ENCODE data around the gene PYCR2.

Gene PYCR2

DNA sequence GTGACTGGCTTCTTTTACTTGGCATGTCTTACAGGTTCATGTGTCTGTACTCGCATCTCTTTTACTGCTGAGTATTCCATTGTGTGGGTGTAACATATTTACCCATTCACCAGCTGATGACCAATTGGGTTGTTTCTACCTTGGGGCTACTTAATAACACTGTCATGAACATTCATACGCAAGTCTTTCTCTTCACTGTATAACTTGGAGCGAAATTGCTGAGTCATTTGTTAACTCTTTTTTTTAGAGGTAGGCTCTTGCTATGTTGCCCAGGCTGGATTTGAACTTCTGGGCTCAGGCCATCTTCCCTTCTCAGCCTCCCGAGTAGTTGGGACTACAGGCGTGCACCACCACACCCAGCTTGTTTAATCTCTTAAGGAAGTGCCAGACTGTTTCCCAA is 6.5 kb downstream of the PYCR2 start:
- no peak for DNase-seq

DNA sequence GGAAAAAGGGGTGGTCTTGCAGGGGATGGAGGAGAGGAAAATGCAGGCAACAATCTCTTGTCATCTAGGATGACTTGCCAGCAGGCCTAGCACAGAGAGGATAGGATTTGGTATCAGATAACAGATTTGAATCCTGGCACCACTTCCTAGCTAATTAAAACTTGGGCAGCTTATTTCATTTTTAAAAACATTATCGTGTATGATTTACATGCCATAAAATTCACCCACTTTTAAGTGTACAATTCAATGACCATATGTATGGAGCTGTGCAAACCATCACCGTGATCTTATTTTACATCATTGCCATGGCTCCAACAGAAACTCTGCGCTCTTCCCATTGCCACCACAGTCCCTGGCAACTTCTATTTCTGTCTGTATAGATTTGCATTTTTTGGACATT is 6.9 kb downstream of the PYCR2 start:
- no peak for DNase-seq

DNA sequence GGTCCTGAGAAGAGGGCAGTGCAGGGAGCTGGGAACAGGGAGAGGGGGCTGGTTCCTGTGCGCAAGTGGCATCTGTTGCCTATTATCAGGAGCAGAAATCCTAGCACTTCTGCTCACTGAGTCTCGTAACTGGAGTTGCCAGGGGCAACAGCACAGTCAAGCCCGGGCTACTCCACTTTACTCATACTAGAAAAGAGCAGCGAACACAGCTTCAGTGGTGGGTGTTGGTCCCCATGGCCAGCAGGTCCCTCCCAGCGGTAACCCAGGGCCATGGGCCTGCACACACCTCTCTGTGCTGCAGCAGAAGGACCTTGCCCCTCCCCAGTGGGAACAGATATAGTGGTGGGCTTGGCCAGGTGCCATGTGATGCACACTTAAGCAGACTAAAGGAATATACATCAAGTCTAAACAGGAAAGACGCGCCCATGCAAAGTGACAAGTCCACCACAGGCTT is 8.5 kb downstream of the PYCR2 start:
- DNase-seq: no peak

GRCh38 chr1:225914947-225915346 is 9.1 kb downstream of the PYCR2 start:
- DNase-seq: no peak

DNA sequence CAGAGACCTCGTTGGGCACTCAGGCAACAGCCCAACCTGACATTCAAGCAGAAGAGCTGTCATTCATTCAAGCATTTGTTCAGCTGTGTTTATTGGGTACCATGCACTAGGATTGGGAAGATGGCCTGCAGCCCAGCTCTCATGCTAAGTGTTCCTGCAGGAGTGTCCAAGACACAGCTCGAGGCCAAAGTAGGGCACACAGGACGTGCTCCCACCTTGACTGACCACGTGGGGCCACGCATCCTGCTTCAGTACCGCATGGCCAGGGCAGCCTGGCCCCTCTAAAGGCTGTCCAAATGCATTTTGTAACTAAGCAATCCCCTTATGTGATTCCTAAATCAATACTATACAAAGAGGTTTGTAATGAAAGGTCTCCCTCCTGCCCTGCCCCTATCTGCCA is 9.7 kb downstream of the PYCR2 start:
- DNase-seq: no peak

- DNase-seq: peak; percentile 45
Measured at GRCh38 chr1:225911191-225912130, 12.6 kb downstream of the PYCR2 start.

DNA sequence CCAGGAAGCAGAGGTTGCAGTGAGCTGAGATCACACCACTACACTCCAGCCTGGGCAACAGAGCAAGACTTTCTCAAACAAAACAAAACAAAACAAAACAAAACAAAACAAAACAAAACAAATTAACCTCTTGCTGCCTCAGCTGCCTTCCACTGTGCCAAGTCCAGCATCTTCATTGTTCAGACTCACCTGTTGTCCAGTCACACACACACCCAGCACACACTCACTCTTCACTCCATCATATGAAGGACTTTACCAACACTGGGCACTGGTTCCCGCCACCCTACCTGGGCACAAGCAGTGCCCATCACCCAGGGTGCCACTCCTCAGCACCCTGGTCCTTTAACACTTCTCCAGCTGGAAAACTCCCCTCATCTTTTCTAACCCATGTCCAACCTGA is 14.6 kb downstream of the PYCR2 start:
- DNase-seq: no peak

- no peak for DNase-seq
Measured at GRCh38 chr1:225908773-225909172, 15.3 kb downstream of the PYCR2 start.

DNA sequence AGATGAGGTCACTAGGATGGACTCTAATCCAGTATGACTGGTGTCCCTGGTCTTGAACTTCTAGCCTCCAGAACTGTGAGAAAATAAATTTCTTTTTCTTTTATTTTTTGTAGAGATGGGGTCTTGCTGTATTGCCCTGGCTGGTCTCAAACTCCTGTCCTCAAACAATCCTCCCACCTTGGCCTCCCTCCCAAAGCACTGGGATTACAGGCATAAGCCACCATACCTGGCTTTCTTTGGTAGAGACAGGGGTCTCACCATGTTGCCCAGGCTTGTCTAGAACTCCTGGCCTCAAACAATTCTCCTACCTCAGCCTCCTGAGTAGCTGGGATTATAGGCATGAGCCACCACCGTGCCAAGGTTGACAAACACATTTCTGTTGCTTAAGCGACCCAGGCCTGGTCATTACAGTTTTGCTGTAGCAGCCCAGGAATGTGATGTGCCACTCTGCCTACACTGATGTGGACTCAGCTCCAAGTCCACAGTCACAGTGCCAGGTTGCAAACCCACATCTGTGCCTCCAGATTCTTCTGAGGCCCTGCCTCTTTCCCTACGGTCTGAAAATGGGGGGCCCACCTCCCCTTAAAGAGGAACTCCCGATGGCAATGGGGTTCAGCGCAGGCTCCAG is 15.9 kb downstream of the PYCR2 start:
- DNase-seq: no peak

GRCh38 chr1:225907341-225907740 is 16.7 kb downstream of the PYCR2 start:
- no peak for DNase-seq

DNA sequence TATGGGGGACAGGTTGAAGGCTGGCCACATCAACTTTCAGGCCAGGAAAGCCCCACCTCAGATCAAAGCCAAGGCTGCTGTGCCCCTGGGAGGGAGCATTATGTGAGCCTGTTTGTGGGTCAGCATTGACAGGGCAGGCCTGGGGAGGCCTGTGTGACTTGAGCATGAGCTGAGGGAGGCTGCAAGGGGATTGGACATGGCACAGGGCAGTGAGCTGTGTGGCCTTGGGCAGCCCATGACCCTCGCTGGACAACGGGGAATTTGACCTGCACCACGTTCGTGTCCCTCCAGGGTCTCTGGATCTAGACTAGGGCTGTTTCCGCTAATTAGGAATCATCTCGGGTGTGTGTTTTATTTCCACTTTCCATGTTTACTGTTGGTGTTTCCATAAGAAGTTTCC is 17.6 kb downstream of the PYCR2 start:
- no peak for DNase-seq

DNA sequence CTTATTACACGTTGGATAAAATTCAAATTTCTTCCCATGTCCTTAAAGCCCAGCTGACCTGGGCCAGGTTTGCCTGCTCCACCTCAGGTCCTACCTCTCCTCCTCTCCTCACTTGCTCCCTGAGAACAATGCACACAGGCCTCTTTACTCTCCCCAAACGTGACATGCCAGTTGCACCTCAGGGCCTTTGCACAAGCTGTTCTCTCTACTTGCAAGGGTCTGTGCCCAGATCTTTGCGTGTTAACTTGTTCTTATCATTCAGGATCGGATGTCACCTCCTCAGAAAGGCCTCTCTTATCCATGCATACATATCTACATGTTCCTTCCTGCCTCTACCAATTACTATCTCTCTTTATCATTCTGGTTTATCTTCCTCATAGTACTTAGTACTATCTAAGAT is 20.4 kb downstream of the PYCR2 start:
- no peak for DNase-seq

- no peak for DNase-seq
Measured at GRCh38 chr1:225899044-225899925, 24.8 kb downstream of the PYCR2 start.

- no peak for DNase-seq
Measured at GRCh38 chr1:225897595-225898514, 26.2 kb downstream of the PYCR2 start.

GRCh38 chr1:225896937-225897549 is 27.0 kb downstream of the PYCR2 start:
- no peak for DNase-seq

DNA sequence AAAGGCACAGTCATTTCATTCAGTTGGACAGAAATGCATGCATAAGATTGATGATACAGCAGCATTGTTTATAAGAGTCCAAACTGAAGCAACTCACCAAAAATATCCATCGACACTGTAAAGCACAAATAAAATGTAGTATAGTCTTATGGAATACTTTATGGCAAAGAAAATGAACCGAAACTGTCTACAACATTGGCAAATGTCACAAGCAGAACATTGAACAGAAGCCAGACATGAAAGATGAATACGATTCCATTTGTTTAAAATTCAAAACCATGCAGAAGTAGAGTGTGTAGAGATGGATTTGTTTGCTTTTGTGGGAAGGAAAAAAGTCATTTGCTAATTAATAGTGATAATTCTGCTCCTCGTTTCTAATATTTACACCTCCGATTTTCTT is 27.6 kb downstream of the PYCR2 start:
- DNase-seq: no peak

DNA sequence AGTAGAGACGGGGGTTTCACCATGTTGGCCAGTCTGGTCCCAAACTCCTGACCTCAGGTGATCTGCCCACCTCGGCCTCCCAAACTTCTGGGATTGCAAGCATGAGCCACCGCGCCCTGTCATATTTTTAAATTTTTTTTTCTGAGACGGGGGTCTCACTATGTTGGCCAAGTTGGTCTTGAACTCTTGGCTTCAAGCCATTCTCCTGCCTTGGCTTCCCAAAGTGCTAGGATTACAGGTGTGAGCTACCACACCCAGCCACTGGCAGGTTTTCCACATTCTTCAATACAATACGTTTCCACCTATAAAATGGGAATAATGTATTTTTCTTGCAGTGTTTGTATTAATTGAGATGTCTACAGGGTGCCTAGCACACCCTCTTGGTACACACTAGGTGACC is 31.7 kb downstream of the PYCR2 start:
- DNase-seq: no peak

DNA sequence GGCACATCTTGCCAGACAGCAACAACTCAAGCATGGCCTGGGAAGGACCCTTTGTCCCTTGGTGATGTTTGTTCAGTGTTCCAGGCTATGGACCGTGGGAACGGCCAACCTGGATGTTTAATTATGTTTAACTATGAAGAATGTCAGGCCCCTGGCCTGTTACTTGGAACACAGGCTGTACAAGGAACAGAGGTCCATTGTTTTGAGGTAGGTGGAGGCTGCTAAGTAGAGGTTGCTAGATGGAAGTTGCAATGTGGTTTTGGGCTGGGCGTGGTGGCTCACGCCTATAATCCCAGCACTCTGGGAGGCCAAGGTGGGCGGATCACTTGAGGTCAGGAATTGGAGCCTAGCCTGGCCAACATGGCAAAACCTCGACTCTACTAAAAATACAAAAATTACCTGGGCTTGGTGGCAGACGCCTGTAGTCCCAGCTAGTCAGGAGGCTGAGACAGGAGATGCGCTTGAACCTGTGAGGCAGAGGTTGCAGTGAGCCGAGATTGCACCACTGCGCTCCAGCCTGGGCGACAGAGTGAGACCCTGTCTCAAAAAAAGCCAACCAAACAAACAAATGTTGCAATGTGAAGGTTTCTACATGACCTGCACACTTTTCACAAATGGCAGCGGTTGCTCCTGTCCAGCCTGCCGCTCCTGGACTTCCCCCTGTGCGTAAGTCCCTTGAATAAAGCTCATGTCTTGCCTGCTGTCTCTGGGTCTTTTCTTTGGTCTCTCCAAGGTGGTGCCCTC is 32.6 kb downstream of the PYCR2 start:
- no peak for DNase-seq

DNA sequence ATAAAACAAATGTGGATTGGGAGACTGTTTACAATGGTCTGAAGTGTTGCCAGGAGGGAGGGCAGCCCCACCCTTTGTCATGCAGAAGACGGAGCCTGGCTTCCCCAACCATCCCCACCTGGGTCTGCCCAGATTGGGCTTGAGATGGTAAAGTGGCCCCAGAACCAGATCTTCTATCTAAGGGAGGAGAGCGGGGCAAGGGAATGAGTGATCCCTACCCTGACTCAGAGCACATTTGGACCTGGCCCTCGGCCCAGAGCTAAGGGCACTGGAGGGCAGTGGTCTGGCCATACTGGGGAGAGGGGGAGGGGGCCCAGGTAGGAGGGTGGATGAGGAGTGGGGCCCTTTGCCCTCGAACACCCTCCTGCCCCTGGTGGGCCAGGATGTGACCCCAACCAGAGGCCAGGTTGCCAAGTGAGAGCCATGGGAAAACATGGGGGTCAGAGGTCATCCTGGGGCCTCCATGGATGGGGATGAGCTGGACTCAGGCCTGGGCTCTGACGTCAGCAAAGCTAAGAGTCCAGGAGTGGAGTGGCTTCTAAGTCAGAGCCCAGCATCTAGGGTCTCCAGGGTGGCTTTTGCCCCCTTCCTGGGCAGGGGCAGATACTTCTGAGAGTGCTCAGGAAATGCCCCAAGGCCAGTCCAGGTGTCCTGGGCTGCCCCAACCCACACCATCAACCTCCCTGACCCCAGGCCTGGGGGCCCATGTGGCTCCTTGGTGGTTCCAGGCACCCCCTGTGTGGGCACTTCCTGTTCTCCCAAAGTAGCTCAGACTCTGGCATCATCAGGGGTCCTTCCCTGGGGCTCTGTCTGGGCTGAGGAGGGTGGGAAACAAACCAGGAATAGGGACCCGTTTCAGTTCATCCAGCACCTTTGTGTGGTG is 33.5 kb downstream of the PYCR2 start:
- DNase-seq: no peak

- no peak for DNase-seq
Measured at GRCh38 chr1:225889743-225890142, 34.3 kb downstream of the PYCR2 start.
